Measurements from ENCODE around the gene XPO4. TPM values are rescaled to one million over a fixed set of nuclear protein-coding genes. Genes with fewer than 3 reads are reported as not detected.
"Not testable (repeated sequence)": the region's sequence is repeated elsewhere in the genome, so short reads cannot be mapped to it uniquely, and the experiment has no call there.

XPO4 gene
- total RNA-seq, 2 donors from 2014 or later = 9.1 to 9.6 TPM

- intact Hi-C loops (cut with DNase I) = loop anchor here (5.0 kb wide), 2 partner anchors 218 to 428 kb away; no protein-coding TSS in a partner anchor
- 33 to 34% methylated on average over 3 of the region's 3 CpGs for WGBS, 2 donors
- H3K27ac ChIP-seq = no peak overlapping the region
- no peaks in the 10 kb centered on the region for H3K27me3 ChIP-seq
- no peaks in the 10 kb centered on the region for H3K36me3 ChIP-seq (replicated peaks in 1 of 2; ENCODE audit: insufficient read depth in 1 of 2, low read depth in 2 of 2)
- ATAC-seq = peak; percentile 47
- no peaks in the 10 kb centered on the region for H3K4me1 ChIP-seq
- H3K4me3 ChIP-seq = no peak overlapping the region
- TF ChIP-seq POLR2A (IDR thresholded peaks at IDR 0.05) = no peak
- TF ChIP-seq CTCF (IDR thresholded peaks at IDR 0.05) = peak; percentile 57 to 71 (median 68)
- peak; percentile 70 to 86 (median 80) for DNase-seq
- H3K9me3 ChIP-seq = no peaks in the 10 kb centered on the region
Measured at GRCh38 chr13:20924758-20925394, 22.3 kb upstream of the XPO4 start.

GRCh38 chr13:20923272-20923671 lies 20.7 kb upstream of the XPO4 start:
- ATAC-seq = no peak
- no peak overlapping the region for H3K27ac ChIP-seq
- H3K36me3 ChIP-seq (replicated peaks in 1 of 2; ENCODE audit: insufficient read depth in 1 of 2, low read depth in 2 of 2) = no peaks in the 10 kb centered on the region
- H3K4me3 ChIP-seq = no peak overlapping the region
- H3K27me3 ChIP-seq = no peaks in the 10 kb centered on the region
- DNase-seq = no peak
- H3K9me3 ChIP-seq = no peaks in the 10 kb centered on the region
- H3K4me1 ChIP-seq = no peaks in the 10 kb centered on the region
- WGBS, 2 donors = 60 to 78% methylated on average over 4 of the region's 4 CpGs
- intact Hi-C loops (cut with DNase I) = loop anchor here (5.0 kb wide), 2 partner anchors 216 to 426 kb away; no protein-coding TSS in a partner anchor
- TF ChIP-seq CTCF (IDR thresholded peaks at IDR 0.05) = no peak
- TF ChIP-seq POLR2A (IDR thresholded peaks at IDR 0.05) = no peak

DNA sequence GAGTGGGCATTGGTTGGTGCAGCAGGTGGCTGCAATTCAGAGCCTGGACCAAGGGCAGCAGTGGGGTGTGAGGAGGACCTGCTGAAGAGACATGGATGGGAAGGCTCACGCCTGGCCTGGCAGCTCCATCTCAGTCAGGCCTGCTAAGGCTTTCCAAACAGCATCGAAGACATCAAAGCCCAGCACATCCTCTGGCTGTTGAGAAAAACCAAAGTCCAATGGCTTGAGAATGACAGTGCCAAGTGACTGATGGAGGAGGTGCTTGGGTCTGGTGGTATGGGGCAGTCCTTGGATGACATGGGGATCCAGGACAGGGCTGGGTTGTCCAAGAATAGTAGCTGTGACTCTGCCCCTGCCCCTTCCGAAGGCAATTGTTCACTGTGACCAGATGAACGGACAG lies 19.0 kb upstream of the XPO4 start:
- DNase-seq = no peak
- TF ChIP-seq CTCF (IDR thresholded peaks at IDR 0.05) = no peak
- TF ChIP-seq POLR2A (IDR thresholded peaks at IDR 0.05) = no peak
- no peaks in the 10 kb centered on the region for H3K27me3 ChIP-seq
- no peak overlapping the region for H3K4me3 ChIP-seq
- no peaks in the 10 kb centered on the region for H3K9me3 ChIP-seq
- H3K4me1 ChIP-seq = no peaks in the 10 kb centered on the region
- intact Hi-C loops (cut with DNase I) = loop anchor here (5.0 kb wide), 2 partner anchors 214 to 424 kb away; no protein-coding TSS in a partner anchor
- 57 to 88% methylated on average over 4 of the region's 4 CpGs for WGBS, 2 donors
- H3K27ac ChIP-seq = no peak overlapping the region
- H3K36me3 ChIP-seq (replicated peaks in 1 of 2; ENCODE audit: insufficient read depth in 1 of 2, low read depth in 2 of 2) = no peaks in the 10 kb centered on the region
- ATAC-seq = no peak

DNA sequence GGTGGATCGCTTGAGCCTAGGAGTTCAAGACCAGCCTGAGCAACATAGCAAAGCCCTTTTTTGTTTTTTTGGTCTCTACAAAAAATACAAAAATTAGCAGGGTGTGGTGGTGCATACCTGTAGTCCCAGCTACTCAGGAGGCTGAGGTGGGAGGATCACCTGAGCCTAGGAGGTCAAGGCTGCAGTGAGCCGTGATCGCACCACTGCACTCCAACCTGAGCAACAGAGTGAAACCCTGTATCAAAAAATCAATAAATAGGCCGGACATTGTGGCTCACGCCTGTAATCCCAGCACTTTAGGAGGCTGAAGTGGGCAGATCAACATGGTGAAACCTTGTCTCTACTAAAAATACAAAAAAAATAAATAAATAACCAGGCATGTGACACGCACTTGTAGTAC lies 13.1 kb upstream of the XPO4 start:
- intact Hi-C loops (cut with DNase I); ATAC-seq; H3K4me1 ChIP-seq; H3K27me3 ChIP-seq; H3K27ac ChIP-seq; H3K9me3 ChIP-seq; H3K36me3 ChIP-seq (replicated peaks in 1 of 2; ENCODE audit: insufficient read depth in 1 of 2, low read depth in 2 of 2); DNase-seq; H3K4me3 ChIP-seq: not testable (repeated sequence)
- 36 to 47% methylated on average over 6 of the region's 6 CpGs for WGBS, 2 donors

DNA sequence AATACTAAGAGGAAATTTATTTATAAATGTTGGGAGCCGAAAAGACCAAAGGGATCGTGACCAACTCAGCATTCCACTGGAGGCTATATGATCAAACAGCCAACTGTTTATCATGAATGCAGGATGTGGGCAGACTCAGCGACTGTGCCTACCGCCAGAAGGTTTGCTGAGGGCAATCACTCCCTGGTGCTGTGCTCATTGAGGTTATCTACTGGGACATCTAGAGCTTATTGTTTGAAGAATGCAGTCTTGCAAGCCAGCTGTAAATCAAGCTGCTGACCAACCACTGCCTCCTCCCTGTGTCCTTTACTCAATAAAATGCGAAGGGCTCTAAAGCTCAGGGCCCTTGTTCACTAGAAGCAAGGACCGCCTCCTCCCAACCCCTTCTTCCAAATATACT lies 8.5 kb upstream of the XPO4 start:
- H3K4me3 ChIP-seq = no peak overlapping the region
- TF ChIP-seq POLR2A (IDR thresholded peaks at IDR 0.05) = no peak
- TF ChIP-seq CTCF (IDR thresholded peaks at IDR 0.05) = no peak
- 84 to 86% methylated on average over 6 of the region's 6 CpGs for WGBS, 2 donors

More for the DNA sequence above, 8.5 kb upstream of the XPO4 start:
- DNase-seq (no peak), ATAC-seq (no peak)
- Histone ChIP-seq H3K36me3 (replicated peaks in 1 of 2; ENCODE audit: insufficient read depth in 1 of 2, low read depth in 2 of 2) (no peaks in the 10 kb centered on the region), H3K9me3 (no peaks in the 10 kb centered on the region), H3K27me3 (no peaks in the 10 kb centered on the region), H3K27ac (no peak overlapping the region), H3K4me1 (no peaks in the 10 kb centered on the region)
- intact Hi-C loops (cut with DNase I) = no loop called here

All from body of pancreas (tissue), 4 donors.